Naive B cell (primary cell): Measurements from ENCODE around the gene SLC35F6. TPM values are rescaled to one million over a fixed set of nuclear protein-coding genes. Genes with fewer than 3 reads are reported as not detected.
A peak's percentile ranks its signal among the peaks of the same experiment; 100 is the strongest.

Source experiments
- ATAC-seq, 2 donors: fragments of 150-1000 bp; cut with Tn5 transposase; 2 replicates each; pipeline ENCODE4 v1.10.0; 2021; ENCODE audit warnings: low read depth in 2 of 2, mild to moderate bottlenecking in 2 of 2, moderate library complexity in 2 of 2
- DNase-seq: peaks from one replicate; pipeline ENCODE4 v3.0.0; 2022
- H3K27ac Mint-ChIP-seq, 6 donors: one replicate each; pipeline ENCODE4 v1.8.0; 2020 to 2022; ENCODE audit warnings: mild to moderate bottlenecking in 6 of 6, mixed read lengths in 6 of 6, moderate library complexity in 5 of 6, inconsistent platforms in 2 of 6
- H3K27me3 Mint-ChIP-seq, 3 donors: one replicate each; pipeline ENCODE4 v1.8.0; 2021 to 2022; ENCODE audit warnings: mixed read lengths in 3 of 3, mild to moderate bottlenecking in 1 of 3
- H3K36me3 Mint-ChIP-seq, 2 donors: one replicate each; pipeline ENCODE4 v1.8.0; 2020 to 2022; ENCODE audit warnings: mixed read lengths in 2 of 2, inconsistent platforms in 1 of 2, mild to moderate bottlenecking in 1 of 2
- H3K4me1 Mint-ChIP-seq, 3 donors: one replicate each; pipeline ENCODE4 v1.8.0; 2020 to 2022; ENCODE audit warnings: mixed read lengths in 3 of 3, inconsistent platforms in 1 of 3, mild to moderate bottlenecking in 1 of 3, moderate library complexity in 1 of 3
- H3K4me3 Mint-ChIP-seq, 8 donors: one replicate each; pipeline ENCODE4 v1.8.0; 2020 to 2022; ENCODE audit warnings: mild to moderate bottlenecking in 8 of 8, mixed read lengths in 8 of 8, moderate library complexity in 8 of 8, inconsistent platforms in 2 of 8
- H3K9me3 Mint-ChIP-seq, 7 donors: one replicate each; pipeline ENCODE4 v1.8.0; 2020 to 2022; ENCODE audit warnings: mixed read lengths in 7 of 7, mild to moderate bottlenecking in 5 of 7, inconsistent platforms in 2 of 7, moderate library complexity in 1 of 7
- polyA plus RNA-seq, 6 donors: library from polyadenylated mRNA; unstranded; fragments of 300-500 nt; fragmentation: Illumina TruSeq; gene quantifications; one replicate each; pipeline ENCODE4 v1.2.3, GENCODE V29; 2021; ENCODE audit warnings: low read depth in 6 of 6

Gene SLC35F6
- 1 to 10 TPM; 1.3 to 5.7 (median 4.8) TPM for polyA plus RNA-seq

DNA sequence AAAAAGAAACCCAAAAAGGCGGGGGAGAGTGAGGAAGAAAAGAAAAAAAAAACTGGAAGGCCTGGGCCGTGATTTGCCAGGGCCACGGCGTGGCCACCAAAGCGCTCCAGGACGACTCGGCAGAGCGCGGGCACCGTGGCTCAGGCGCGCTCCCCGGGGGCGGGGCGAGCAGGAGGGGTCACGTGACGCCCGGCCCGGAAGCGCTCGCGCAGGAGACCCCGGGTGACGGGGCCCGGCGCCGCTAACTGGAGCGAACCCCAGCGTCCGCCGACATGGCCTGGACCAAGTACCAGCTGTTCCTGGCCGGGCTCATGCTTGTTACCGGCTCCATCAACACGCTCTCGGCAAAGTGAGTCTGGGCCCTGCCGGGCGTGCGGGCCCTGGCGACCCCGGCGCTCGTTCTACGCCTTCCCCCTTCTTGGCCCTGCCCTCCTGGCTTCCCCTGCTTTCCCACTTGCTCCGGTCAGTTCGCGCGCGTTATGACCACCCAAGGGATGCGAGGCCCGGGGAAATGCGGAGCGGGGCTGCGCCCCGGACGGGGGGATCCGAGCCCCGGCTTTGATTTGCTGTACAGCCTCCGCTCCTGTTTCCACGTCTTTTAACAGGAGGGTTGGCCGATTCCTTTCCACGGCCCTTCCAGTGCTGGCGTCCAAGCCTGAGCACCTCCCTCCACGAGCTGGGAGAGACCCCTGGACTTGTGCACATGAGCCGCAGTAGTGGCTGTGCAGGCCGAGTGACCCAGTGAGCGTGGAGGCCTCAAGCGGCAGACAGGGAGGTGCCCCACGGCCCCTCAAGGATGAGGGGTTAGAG is at the start of gene SLC35F6:
Gene SLC35F6, plus strand, starts transcription at position 207 of the 810 bp plus-strand sequence. Its CDS starts 66 bp downstream, at position 273.
- Mint-ChIP-seq H3K27me3 (no peaks in the 10 kb centered on the region), H3K4me3 (peak within 1 kb of the TSS; percentile 80 to 97 (median 94)), H3K36me3 (no peaks in the 10 kb centered on the region), H3K9me3 (no peaks in the 10 kb centered on the region), H3K27ac (peak within 1 kb of the TSS; percentile 92 to 98 (median 94)), H3K4me1 (peaks cover 23 to 46% (median 37%) of the 10 kb centered on the region in 3 donors)
- DNase-seq (peak; percentile 82), ATAC-seq (peak; percentile 97 to 98)

DNA sequence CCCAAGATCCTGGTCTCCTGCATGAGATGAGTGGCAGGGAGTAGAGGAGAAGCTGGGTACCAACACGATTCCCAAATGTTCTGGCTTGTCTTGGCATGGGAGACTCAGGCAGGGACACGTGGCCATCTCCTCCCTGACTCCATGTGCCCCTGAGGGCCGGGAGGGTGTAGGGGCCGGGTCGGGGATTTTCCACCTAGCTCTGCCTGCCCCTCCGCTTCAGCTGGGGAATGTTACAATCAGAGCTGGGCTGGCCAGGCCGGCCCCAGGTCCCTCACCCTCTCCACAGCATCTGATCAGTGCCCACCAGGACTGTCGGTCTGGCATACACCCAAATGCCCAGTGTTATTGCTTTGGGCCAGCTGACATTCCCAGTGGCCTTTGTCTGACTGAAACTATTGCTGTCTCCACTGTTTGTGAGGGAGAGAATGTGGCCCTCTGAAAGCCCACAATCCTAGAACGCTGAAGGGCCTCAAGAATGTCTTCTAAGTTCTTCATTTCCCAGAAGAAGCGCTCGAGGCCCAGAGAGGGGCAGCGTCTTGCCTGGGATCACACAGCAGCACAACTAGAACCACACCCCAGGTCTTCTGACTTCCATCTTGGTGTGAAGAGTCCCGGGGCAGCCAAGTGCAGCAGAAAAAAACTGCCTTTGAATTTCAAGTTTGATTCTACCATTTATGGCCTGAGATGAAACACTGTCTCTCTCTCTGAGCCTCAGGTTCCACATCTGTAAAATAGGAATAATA is 48.4 kb upstream of the SLC35F6 start:
- Mint-ChIP-seq H3K27me3 (peaks cover 0 to 17% (median 13%) of the 10 kb centered on the region in 3 donors), H3K4me3 (no peak overlapping the region), H3K36me3 (no peaks in the 10 kb centered on the region), H3K4me1 (no peaks in the 10 kb centered on the region), H3K27ac (no peak overlapping the region), H3K9me3 (peaks cover 0 to 3% (median 0%) of the 10 kb centered on the region in 7 donors)
- no peak for ATAC-seq
- no peak for DNase-seq

- no peaks in the 10 kb centered on the region for H3K4me1 Mint-ChIP-seq
- H3K36me3 Mint-ChIP-seq, result no peaks in the 10 kb centered on the region
- ATAC-seq (no peak), DNase-seq (no peak)
- no peak overlapping the region for H3K4me3 Mint-ChIP-seq
- peaks cover 0 to 3% (median 0%) of the 10 kb centered on the region in 7 donors for H3K9me3 Mint-ChIP-seq
- H3K27me3 Mint-ChIP-seq, result peaks cover 0 to 13% (median 12%) of the 10 kb centered on the region in 3 donors
- no peak overlapping the region for H3K27ac Mint-ChIP-seq
These were observed 47.7 kb upstream of the SLC35F6 start for GRCh38 chr2:26716340-26716739.

GRCh38 chr2:26716769-26717168 is 47.3 kb upstream of the SLC35F6 start:
- Mint-ChIP-seq H3K4me1 (no peaks in the 10 kb centered on the region), H3K27ac (no peak overlapping the region), H3K36me3 (no peaks in the 10 kb centered on the region), H3K9me3 (peaks cover 0 to 3% (median 0%) of the 10 kb centered on the region in 7 donors), H3K27me3 (peaks cover 0 to 13% (median 11%) of the 10 kb centered on the region in 3 donors), H3K4me3 (no peak overlapping the region)
- no peak for DNase-seq
- ATAC-seq, result no peak

DNA sequence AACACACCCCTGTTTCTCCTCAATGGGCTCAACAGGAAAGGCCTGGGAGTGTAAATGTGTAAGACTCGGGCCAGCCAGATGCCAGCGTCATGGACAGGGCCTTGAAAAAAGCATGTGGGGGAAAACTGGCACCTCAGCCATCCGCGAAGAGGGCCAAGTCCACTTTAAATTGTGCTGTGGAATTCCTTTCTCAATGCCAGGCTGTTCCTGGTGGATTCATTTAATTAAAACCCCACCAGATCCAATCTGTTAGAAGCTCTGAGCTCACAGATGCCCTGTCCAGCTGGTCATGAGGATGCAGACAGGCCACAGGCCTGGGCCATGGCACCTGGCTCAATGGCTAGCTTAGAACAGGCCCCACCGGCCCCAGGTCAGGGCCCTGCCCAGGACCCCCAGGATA is 46.7 kb upstream of the SLC35F6 start:
- ATAC-seq (no peak), DNase-seq (no peak)
- H3K27me3 Mint-ChIP-seq, result peaks cover 0 to 13% (median 7%) of the 10 kb centered on the region in 3 donors
- H3K36me3 Mint-ChIP-seq, result no peaks in the 10 kb centered on the region
- H3K4me1 Mint-ChIP-seq, result no peaks in the 10 kb centered on the region
- no peak overlapping the region for H3K27ac Mint-ChIP-seq
- no peak overlapping the region for H3K4me3 Mint-ChIP-seq
- peaks cover 0 to 3% (median 0%) of the 10 kb centered on the region in 7 donors for H3K9me3 Mint-ChIP-seq

DNA sequence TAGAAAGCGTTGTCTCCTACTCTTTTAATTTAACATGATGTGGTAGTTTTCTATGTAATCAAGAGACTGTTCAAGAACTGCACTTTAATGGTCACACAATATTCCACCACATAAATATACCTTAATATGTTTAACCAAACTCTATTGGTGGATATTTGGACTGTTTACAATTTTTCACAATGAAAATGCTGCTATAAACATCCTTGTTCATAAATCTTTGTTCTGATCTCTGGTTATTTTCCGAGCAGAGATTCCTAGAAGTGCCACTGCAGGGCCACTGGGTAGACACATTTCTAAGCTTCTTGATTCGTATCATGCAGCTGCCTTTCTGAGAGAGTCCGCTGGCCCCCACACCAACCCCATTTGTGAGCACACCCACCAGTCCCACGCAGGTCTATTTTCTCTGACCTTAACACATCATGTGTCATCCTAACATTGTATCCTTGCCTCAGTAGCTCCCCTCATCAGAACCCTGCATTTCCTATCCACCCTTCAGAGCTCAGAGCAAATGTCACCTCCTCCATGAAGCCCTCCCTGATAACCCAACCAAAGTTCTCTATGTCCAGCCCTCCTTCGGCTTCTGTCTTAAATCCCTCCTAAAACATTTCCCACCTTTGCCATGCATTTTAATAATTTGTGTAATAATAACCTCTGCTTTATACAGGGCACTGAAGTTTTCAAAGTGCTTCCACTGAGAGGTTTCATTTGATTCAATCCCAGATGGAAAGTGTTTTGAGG is 45.0 kb upstream of the SLC35F6 start:
- H3K27me3 Mint-ChIP-seq, result peaks cover 0 to 13% (median 0%) of the 10 kb centered on the region in 3 donors
- H3K4me1 Mint-ChIP-seq, result no peaks in the 10 kb centered on the region
- H3K9me3 Mint-ChIP-seq, result peaks cover 0 to 3% (median 0%) of the 10 kb centered on the region in 7 donors
- no peak overlapping the region for H3K27ac Mint-ChIP-seq
- ATAC-seq, result no peak
- DNase-seq, result no peak
- no peak overlapping the region for H3K4me3 Mint-ChIP-seq
- no peaks in the 10 kb centered on the region for H3K36me3 Mint-ChIP-seq

DNA sequence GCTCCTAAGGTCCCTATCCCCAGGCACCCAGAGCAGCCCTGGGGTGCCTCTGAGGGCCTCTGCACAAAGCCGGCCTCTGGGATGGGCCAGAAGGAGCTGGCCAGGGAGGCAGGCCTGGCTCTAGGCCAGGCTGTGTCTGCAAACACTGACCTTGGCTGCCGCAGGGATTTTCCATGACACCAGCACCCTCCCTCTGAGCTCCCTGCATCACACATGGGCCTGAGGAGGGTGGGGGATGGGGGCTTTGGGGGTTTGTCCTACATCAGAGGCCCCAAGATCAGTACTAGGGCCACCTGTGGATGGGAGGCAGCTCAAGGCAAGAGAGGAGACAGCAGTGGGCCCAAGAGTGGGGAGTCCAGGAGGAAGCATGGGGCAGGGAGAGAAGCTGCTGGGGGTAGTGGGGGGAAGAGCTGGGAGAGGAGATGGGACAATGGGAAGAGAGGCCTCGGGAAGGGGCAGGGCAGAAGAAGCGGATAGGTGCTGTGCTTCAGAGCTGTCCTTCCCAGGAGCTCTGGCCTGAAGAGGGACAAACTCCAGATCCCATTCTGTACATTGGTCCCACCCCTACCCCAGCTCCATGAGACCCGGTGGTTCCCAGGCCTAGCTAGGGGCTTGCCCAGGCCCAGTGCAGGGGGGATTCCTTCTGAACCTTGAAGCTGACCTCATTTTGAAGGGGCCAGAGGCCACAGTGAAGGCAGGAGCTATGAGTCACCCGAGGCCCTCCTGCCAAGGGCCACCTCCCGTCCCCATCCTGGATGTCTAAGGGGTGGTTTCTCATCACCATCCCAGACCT is 43.6 kb upstream of the SLC35F6 start:
- no peaks in the 10 kb centered on the region for H3K4me1 Mint-ChIP-seq
- ATAC-seq (no peak), DNase-seq (no peak)
- H3K27me3 Mint-ChIP-seq, result peaks cover 0 to 19% (median 7%) of the 10 kb centered on the region in 3 donors
- H3K27ac Mint-ChIP-seq, result no peak overlapping the region
- H3K9me3 Mint-ChIP-seq, result peaks cover 0 to 3% (median 0%) of the 10 kb centered on the region in 7 donors
- H3K4me3 Mint-ChIP-seq, result no peak overlapping the region
- no peaks in the 10 kb centered on the region for H3K36me3 Mint-ChIP-seq

GRCh38 chr2:26721115-26722032 is 42.7 kb upstream of the SLC35F6 start:
- Mint-ChIP-seq H3K4me3 (no peak overlapping the region), H3K4me1 (no peaks in the 10 kb centered on the region), H3K36me3 (no peaks in the 10 kb centered on the region), H3K27ac (no peak overlapping the region), H3K27me3 (peaks cover 7 to 28% (median 14%) of the 10 kb centered on the region in 3 donors), H3K9me3 (peaks cover 0 to 3% (median 0%) of the 10 kb centered on the region in 7 donors)
- DNase-seq (no peak), ATAC-seq (no peak)

GRCh38 chr2:26722328-26722727 is 41.8 kb upstream of the SLC35F6 start:
- DNase-seq (no peak), ATAC-seq (no peak)
- H3K4me1 Mint-ChIP-seq, result no peaks in the 10 kb centered on the region
- H3K9me3 Mint-ChIP-seq, result peaks cover 0 to 3% (median 0%) of the 10 kb centered on the region in 7 donors
- no peak overlapping the region for H3K27ac Mint-ChIP-seq
- H3K4me3 Mint-ChIP-seq, result no peak overlapping the region
- H3K27me3 Mint-ChIP-seq, result peaks cover 13 to 30% (median 21%) of the 10 kb centered on the region in 3 donors
- no peaks in the 10 kb centered on the region for H3K36me3 Mint-ChIP-seq

- no peak overlapping the region for H3K4me3 Mint-ChIP-seq
- H3K9me3 Mint-ChIP-seq, result peaks cover 0 to 3% (median 0%) of the 10 kb centered on the region in 7 donors
- ATAC-seq, result no peak
- peaks cover 14 to 29% (median 26%) of the 10 kb centered on the region in 3 donors for H3K27me3 Mint-ChIP-seq
- H3K36me3 Mint-ChIP-seq, result no peaks in the 10 kb centered on the region
- DNase-seq, result no peak
- no peak overlapping the region for H3K27ac Mint-ChIP-seq
- no peaks in the 10 kb centered on the region for H3K4me1 Mint-ChIP-seq
These were observed 41.2 kb upstream of the SLC35F6 start for GRCh38 chr2:26722911-26723310.

DNA sequence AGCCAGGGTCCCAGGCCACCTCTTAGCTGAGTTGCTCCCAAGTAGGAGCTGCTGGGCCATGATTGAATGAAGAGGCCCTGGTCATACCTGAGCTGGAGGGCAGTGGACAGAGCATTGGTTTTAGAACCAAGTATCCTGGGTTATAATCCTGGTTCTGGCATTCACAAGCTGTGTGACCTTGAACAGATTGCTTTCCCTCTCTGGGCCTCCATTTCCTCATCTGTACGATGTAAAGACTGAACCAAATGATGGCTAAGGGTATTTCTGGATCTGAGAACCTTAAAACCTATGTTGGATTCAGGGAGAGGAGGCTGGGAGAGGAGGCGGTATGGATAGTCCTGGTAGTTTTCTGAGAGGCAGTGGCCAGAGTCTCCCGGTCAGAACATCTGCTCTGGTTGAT is 40.6 kb upstream of the SLC35F6 start:
- H3K27ac Mint-ChIP-seq, result no peak overlapping the region
- H3K9me3 Mint-ChIP-seq, result peaks cover 0 to 1% (median 0%) of the 10 kb centered on the region in 7 donors
- no peak for DNase-seq
- no peak for ATAC-seq
- no peaks in the 10 kb centered on the region for H3K36me3 Mint-ChIP-seq
- peaks cover 14 to 28% (median 25%) of the 10 kb centered on the region in 3 donors for H3K27me3 Mint-ChIP-seq
- no peak overlapping the region for H3K4me3 Mint-ChIP-seq
- H3K4me1 Mint-ChIP-seq, result no peaks in the 10 kb centered on the region
